Measurements from ENCODE around the gene ANKS1B. TPM values are rescaled to one million over a fixed set of nuclear protein-coding genes. Genes with fewer than 3 reads are reported as not detected.

The ANKS1B gene
- total RNA-seq, 1 experiment from 2014 or later, result 9.7 TPM

- no TSS peak for BruUV-seq (replicated peaks)
- no peaks in the 10 kb centered on the region for H3K27me3 ChIP-seq (ENCODE audit: control insufficient read depth, insufficient read depth, low read length)
- no peaks in the 10 kb centered on the region for H3K9me3 ChIP-seq (ENCODE audit: control insufficient read depth, insufficient read depth, low read depth, low read length)
- ATAC-seq, result no peak
- H3K27ac ChIP-seq (ENCODE audit: low read length), result no peak overlapping the region
- intact Hi-C loops (cut with micrococcal nuclease; ENCODE audit: unreplicated experiment), result no loop called here
- no peak for TF ChIP-seq SIN3A (IDR thresholded peaks at IDR 0.05; ENCODE audit: borderline replicate concordance, insufficient read depth, low read depth, low read length)
- no peak for TF ChIP-seq TCF7L2 (IDR thresholded peaks at IDR 0.05; ENCODE audit: low read depth, low read length)
- no peak for TF ChIP-seq REST (IDR thresholded peaks at IDR 0.05; ENCODE audit: insufficient read depth in 1 of 2, low read depth in 2 of 2, low read length in 1 of 2)
- no peak for TF ChIP-seq POLR2AphosphoS5 (IDR thresholded peaks at IDR 0.05; ENCODE audit: low read depth, low read length)
- no peak for TF ChIP-seq CTCF (IDR thresholded peaks at IDR 0.05)
- ChIA-PET CTCF (interaction anchor here (0.5 kb wide), 1 partner anchor 431 kb away, joined by 4 read pairs; no protein-coding TSS in a partner anchor), POLR2A (no interaction called here)
- H3K4me1 ChIP-seq (ENCODE audit: control insufficient read depth, insufficient read depth, low read length), result no peaks in the 10 kb centered on the region
- H3K4me3 ChIP-seq (ENCODE audit: low read depth in 2 of 2, low read length in 2 of 2), result no peak overlapping the region
- in situ Hi-C loops (cut with HindIII; ENCODE audit: low pct_unique_long_range_greater_than_20kb, low sequenced_read_pairs), result no loop called here
- no peak for DNase-seq (ENCODE audit: low read depth, low spot score)
- H3K36me3 ChIP-seq (ENCODE audit: control insufficient read depth, insufficient read depth, low read length), result no peaks in the 10 kb centered on the region
These were observed 1198.1 kb downstream of the ANKS1B start for GRCh38 chr12:98786653-98787052.

GRCh38 chr12:98783420-98783819 is 1201.3 kb downstream of the ANKS1B start:
- in situ Hi-C loops (cut with HindIII; ENCODE audit: low pct_unique_long_range_greater_than_20kb, low sequenced_read_pairs) (no loop called here), intact Hi-C loops (cut with micrococcal nuclease; ENCODE audit: unreplicated experiment) (no loop called here)
- ChIA-PET POLR2A (interaction anchor here (0.6 kb wide), 1 partner anchor 1068 kb away, joined by 3 read pairs; no protein-coding TSS in a partner anchor), CTCF (no interaction called here)
- no peaks in the 10 kb centered on the region for H3K4me1 ChIP-seq (ENCODE audit: control insufficient read depth, insufficient read depth, low read length)
- DNase-seq (ENCODE audit: low read depth, low spot score), result no peak
- no peaks in the 10 kb centered on the region for H3K36me3 ChIP-seq (ENCODE audit: control insufficient read depth, insufficient read depth, low read length)
- H3K9me3 ChIP-seq (ENCODE audit: control insufficient read depth, insufficient read depth, low read depth, low read length), result no peaks in the 10 kb centered on the region
- ATAC-seq, result no peak
- BruUV-seq (replicated peaks), result no TSS peak
- no peak overlapping the region for H3K4me3 ChIP-seq (ENCODE audit: low read depth in 2 of 2, low read length in 2 of 2)
- peaks cover 5% of the 10 kb centered on the region; the same call in 1 of the 2 replicates for H3K27me3 ChIP-seq (ENCODE audit: control insufficient read depth, insufficient read depth, low read length)
- H3K27ac ChIP-seq (ENCODE audit: low read length), result no peak overlapping the region
- TF ChIP-seq SIN3A (IDR thresholded peaks at IDR 0.05; ENCODE audit: borderline replicate concordance, insufficient read depth, low read depth, low read length) (no peak), REST (IDR thresholded peaks at IDR 0.05; ENCODE audit: insufficient read depth in 1 of 2, low read depth in 2 of 2, low read length in 1 of 2) (no peak), CTCF (IDR thresholded peaks at IDR 0.05) (no peak), POLR2AphosphoS5 (IDR thresholded peaks at IDR 0.05; ENCODE audit: low read depth, low read length) (no peak), TCF7L2 (IDR thresholded peaks at IDR 0.05; ENCODE audit: low read depth, low read length) (no peak)
